CD4-positive, alpha-beta T cell treated with Interleukin-2 at 100 ng/mL for 4 hours (primary cell): ENCODE measurements around the gene TADA3.

ENCODE experiments used
- DNase-seq: peaks from one replicate; pipeline ENCODE4 v3.0.0-alpha.2; 2020; ENCODE audit warnings: low spot score

TADA3 gene

DNA sequence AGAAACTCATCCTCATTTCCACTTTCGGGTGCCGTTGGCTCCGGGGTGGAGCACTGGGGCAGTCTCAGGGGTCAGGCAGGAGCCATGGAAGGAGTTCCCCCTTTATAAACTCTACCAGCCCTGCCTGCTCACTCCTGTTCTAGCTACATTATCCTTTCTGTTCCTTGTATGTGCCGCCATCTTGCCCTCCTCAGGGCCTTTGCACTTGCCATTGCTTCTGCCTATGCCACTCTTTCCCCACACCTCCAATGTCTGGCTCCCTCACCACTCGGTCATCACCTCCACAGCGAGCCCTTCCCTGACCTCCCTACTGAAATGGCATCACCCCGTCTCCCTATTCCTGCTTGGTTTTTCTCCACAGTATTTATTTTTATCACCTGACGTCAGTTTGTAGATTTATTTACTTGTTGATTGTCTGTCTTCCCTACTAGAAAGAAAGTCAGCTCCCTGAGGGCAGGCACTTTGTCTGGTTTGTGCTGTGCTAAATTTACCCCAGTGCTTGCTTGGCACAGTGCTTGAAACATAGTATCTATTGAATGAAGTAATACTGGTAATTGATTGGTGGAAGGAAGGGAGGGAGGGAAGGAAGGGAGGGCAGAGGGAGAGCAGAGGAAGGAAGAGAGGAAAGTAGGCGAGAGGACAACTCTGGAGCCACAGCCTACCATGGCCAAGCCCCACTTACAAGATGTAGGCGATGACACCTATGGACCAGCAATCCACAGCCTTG, 31.3 kb downstream of the TADA3 start:
- no peak for DNase-seq

DNA sequence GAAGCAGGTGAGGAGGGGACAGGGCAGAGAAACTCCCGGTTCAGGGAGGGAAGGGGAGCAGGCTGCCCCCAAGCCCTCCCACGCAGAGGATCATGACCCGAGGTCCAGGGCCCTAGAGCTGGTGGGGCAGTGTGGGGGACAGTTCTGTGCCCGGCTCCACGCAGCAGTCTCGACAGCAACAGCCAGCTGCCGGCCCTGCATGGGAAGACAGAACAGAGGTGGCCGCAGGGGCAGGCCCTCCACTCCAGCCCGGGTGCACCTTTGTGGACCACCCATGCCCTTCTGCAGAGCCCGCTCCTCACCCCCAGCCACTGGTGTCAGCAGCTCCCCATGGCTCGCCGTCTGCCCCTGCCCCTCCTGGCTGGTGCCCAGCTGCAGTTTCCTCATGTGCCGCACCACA, 34.8 kb downstream of the TADA3 start:
- no peak for DNase-seq

- no peak for DNase-seq
These were observed 37.6 kb downstream of the TADA3 start for GRCh38 chr3:9754678-9755077.

DNA sequence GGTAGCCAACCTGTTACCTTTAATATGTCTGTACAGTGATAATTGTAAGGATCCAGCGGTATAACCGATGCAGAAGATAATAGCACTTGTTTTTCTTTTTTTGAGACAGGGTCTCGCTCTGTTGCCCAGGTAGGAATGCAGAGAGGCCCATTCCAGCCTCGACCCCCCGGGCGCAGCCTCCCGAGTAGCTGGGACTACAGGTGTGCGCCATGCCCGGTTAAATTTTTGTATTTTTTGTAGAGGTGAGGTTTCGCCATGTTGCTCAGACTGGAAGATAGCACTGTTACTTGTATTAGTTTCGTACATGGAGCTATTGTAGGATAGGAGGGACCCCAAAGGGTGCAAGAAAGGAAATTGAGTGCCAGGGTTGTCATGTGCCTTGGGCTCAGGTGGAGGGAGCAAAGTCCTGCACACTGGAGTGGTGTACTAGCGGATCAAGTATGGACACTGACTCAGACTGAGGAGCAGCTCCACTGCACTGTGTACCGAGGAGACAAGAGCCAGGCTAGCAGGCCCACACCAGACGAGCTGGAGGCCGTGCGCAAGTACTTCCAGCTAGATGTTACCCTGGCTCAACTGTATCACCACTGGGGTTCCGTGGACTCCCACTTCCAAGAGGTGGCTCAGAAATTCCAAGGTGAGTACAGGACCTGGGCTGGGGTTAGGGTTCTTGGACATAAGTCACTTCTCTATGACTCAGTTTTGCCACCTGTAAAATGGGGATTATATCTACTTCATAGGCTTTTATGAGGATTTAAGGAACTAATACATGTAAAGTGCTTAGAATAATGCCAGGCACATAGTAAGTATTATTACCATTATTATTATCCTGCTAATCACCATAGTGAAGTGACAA, 41.5 kb downstream of the TADA3 start:
- no peak for DNase-seq

DNA sequence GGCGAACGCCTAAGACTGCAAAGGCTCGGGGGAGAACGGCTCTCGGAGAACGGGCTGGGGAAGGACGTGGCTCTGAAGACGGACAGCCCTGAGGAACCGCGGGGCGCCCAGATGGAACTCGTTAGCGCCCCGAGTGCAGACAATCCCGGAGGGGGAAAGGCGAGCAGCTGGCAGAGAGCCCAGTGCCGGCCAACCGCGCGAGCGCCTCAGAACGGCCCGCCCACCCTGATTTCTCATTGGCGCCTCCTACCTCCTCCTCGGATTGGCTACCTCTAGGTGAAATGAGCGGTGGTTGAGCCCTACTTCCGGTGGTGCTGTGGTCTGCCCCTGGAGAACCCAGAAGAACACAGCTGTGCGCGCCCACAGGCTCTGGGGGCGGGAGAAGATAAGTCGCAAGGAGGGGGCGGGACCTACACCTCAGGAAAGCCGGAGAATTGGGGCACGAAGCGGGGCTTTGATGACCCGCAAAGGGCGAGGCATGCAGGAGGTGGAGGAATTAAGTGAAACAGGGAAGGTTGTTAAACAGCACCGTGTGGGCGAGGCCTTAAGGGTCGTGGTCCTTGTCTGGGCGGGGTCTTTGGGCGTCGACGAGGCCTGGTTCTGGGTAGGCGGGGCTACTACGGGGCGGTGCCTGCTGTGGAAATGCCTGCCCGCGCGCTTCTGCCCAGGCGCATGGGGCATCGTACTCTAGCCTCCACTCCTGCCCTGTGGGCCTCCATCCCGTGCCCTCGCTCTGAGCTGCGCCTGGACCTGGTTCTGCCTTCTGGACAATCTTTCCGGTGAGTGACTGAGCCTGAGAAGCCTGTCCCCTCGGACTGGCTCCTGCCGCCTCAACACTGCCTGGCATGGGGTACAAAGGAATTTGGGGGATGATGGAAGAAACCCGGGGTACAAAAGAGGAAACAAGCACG, 42.4 kb downstream of the TADA3 start, which contains the start of gene OGG1:
TSS of gene OGG1 (plus strand) at position 308 of the 911 bp plus-strand sequence. CDS start at position 643, 335 bp downstream.
- peak; percentile 96 for DNase-seq

DNA sequence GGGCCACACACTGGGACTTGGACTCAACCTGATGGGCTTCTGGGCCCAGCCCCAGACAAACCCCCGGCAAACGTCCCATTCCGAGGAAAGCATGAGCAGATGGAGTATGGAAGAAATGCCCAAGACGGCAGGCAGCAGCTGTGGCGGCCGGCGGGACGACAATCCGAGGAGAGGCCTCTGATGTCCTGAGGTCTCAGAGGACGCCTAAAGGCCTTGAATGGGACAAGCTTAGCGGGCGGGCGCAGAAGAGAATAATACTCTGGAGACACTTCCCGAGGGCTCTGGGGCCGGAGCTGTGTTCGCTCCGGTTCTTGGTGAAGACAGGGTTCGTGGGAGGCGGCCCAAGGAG, 43.0 kb downstream of the TADA3 start:
- DNase-seq, result no peak

- no peak for DNase-seq
These were observed 44.2 kb downstream of the TADA3 start for GRCh38 chr3:9748031-9748430.

- no peak for DNase-seq
These were observed 45.0 kb downstream of the TADA3 start for GRCh38 chr3:9747267-9747666.

GRCh38 chr3:9746330-9746729, 45.9 kb downstream of the TADA3 start:
- no peak for DNase-seq

DNA sequence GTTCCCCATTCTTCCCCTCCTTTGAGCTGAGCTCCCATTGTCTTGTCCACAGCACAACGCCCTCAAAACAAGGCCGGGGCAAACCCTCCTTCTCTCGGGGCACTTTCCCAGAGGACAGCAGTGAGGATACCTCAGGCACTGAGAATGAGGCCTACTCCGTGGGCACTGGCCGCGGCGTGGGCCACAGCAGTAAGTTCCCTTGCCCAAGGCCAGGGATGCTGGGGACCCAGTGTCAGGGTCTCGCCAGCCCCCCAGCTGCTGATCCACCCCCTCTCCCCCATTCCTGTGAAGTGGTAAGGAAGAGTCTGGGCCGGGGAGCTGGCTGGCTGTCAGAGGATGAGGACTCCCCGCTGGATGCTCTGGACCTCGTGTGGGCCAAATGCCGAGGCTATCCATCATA, 46.8 kb downstream of the TADA3 start:
- DNase-seq, result no peak

DNA sequence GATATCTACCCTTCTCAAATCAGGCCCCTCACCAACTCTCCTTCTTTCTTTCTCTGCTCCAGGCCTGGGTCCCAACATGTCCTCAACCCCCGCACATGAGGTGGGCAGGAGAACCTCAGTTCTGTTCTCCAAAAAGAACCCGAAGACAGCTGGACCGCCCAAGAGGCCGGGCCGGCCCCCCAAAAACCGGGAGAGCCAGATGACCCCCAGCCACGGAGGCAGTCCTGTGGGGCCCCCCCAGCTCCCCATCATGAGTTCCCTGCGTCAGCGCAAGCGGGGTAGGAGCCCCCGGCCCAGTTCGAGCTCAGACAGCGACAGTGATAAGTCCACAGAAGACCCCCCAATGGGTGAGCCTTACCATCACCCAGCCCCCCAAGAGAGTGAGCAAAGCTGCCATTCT, 48.1 kb downstream of the TADA3 start:
- DNase-seq, result no peak

GRCh38 chr3:9743548-9743947, 48.7 kb downstream of the TADA3 start:
- DNase-seq, result no peak

- DNase-seq, result no peak
These were observed 49.7 kb downstream of the TADA3 start for GRCh38 chr3:9742560-9742959.

- no peak for DNase-seq
These were observed 53.1 kb downstream of the TADA3 start for GRCh38 chr3:9739181-9739580.

- DNase-seq, result no peak
These were observed 55.4 kb downstream of the TADA3 start for GRCh38 chr3:9736831-9737230.

- DNase-seq, result no peak
These were observed 59.5 kb downstream of the TADA3 start for GRCh38 chr3:9732740-9733115.

DNA sequence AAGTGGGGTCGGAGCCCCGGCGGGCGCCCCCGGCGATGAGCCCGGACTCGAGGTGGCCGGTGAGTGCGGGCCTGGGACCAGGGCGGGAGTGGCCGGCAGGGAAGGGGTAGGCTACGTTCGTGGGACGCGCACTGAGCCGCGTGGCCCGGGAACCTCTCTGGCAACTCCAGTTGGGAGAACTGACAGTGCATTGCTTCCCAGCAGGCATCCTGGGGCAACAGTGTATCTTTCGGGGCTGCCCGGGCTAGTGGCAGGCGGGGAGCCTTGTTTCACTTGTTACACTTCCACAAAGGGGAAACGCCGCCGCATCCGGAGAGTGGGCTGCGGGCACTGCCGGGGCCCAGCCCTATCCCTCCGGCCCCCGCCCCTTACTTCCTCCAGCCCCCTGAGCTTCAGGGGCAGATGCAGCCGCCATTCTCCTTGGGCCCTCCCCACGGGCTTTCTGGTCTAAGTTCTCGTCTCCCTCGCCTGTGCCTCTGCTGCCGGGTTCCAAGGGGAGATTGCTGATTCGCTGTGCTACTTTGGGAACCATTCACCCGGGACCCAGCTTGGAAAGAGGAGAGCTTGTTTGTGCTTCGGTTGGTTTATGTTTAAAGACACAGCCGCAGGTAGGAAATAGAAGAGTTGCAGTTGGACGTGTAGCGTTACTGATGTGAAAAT, 60.1 kb downstream of the TADA3 start:
- peak; percentile 27 for DNase-seq

- DNase-seq, result peak; percentile 100
These were observed 60.8 kb downstream of the TADA3 start, which contains the start of gene BRPF1 for GRCh38 chr3:9731206-9732079. BRPF1 (plus strand) TSS chr3:9731735; CDS start chr3:9734141, 2,406 bp downstream.

DNA sequence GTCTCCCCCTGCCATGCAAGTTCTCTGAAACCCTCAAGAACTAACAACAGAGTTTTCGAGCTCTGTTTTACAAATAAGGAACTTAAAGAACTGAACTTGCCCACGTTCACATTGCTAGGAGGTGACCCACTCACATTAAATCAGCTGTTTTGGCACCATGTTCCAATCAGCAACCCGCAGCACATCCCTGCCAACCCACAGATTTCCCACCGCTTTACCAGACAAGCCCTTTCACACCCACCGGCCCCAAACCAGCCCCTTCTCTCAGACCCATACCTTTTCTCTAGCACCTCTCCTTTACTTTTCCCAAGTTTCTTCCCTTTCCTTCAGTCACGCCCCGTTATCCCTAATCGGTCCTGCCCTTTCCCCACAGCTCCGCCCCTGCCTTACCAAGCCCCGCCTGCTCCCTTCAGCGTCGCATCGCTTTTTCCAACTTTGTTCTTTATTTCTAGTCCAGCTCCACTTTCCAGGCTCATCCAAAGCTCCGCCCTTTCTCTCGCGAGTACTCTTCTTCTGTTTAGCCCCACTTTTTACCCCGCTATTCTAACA, 61.5 kb downstream of the TADA3 start:
- DNase-seq, result no peak
